Activated CD8-positive, alpha-beta T cell treated with anti-CD3 and anti-CD28 coated beads, Interleukin-2, amount 10 ng/mL, durations not matched to agents 7 days and 5 days (primary cell): ENCODE results near the gene CALHM3. TPM values are rescaled to one million over a fixed set of nuclear protein-coding genes. Genes with fewer than 3 reads are reported as not detected.

Experiments used
- ATAC-seq: fragments of 150-1000 bp; cut with Tn5 transposase; one replicate; pipeline ENCODE4 v1.10.0; 2021; ENCODE audit warnings: moderate library complexity
- CTCF ChIA-PET: fragments of 350-600 bp; sonication (Branson Sonifier 250); formaldehyde crosslinking; loops from one replicate; lab custom pipeline; 2021; ENCODE audit warnings: antibody characterized with exemption; lab: Charles Lee
- POLR2A ChIA-PET: fragments of 350-600 bp; sonication (Branson Sonifier 250); formaldehyde crosslinking; loops from one replicate; lab custom pipeline; 2021; ENCODE audit warnings: antibody characterized with exemption; lab: Charles Lee
- DNase-seq: peaks from one replicate; pipeline ENCODE4 v3.0.0-alpha.2; 2020
- H3K27ac Mint-ChIP-seq: one replicate; pipeline ENCODE4 v1.8.0; 2021; ENCODE audit warnings: mild to moderate bottlenecking, mixed read lengths
- H3K27me3 Mint-ChIP-seq: one replicate; pipeline ENCODE4 v1.8.0; 2021; ENCODE audit warnings: low read depth, mixed read lengths
- H3K36me3 Mint-ChIP-seq: one replicate; pipeline ENCODE4 v1.8.0; 2021; ENCODE audit warnings: low read depth, mixed read lengths
- H3K4me1 Mint-ChIP-seq: one replicate; pipeline ENCODE4 v1.8.0; 2021; ENCODE audit warnings: low read depth, mixed read lengths
- H3K4me3 Mint-ChIP-seq: one replicate; pipeline ENCODE4 v1.8.0; 2021; ENCODE audit warnings: mild to moderate bottlenecking, mixed read lengths
- H3K9me3 Mint-ChIP-seq: one replicate; pipeline ENCODE4 v1.8.0; 2022; ENCODE audit warnings: mixed read lengths; ENCODE audit not compliant: insufficient read depth
- total RNA-seq, 2 experiments: library from RNA; stranded (reverse); gene quantifications; one replicate each; pipeline ENCODE4 v1.2.3, GENCODE V29; 2021

The CALHM3 gene
- total RNA-seq, 2 experiments from 2014 or later, result 0.45 to 0.63 TPM

DNA sequence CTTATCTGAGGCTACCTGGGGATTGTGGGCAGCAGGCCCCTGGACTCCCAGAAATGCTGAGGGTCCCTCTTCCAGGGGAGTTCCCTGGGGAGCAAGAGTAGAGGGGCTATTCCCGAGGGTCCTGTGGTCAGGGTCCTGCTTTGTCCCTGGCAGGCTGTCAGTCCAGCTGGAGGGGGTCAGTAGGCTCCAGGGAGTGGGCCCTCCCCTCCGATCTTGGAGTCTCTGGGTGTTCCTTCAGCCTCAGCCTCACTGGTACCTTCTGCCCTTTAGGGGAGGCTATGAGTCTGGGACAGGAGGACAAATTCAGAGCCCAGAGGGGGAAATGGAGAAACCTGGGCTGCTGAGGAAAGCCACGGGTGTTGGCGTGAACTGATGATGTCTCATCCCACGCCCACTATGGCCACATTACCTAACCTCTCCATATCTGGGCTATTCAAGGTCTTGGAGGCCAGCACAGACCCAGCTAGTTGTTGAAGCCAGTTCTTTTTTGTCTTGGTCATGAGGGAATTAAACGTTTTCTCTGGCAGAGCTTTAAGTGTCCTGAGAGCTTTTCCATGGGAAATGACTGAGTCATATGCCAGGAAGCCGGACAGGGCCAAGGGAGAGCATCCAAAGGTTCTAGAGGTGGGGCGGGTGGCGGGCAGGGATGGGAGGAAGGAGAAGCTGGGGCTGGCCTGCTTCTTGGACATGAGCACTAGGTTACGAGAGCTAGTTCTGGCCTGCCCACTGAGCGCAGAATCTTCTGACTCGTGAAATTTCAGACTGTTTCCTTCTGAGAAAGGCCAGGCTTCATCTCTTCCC lies 33.1 kb downstream of the CALHM3 start:
- ATAC-seq (no peak), DNase-seq (no peak)
- Mint-ChIP-seq H3K36me3 (peaks cover 89% of the 10 kb centered on the region), H3K9me3 (no peaks in the 10 kb centered on the region), H3K27ac (peak overlapping the region; percentile 61), H3K4me1 (peaks cover 54% of the 10 kb centered on the region), H3K27me3 (no peaks in the 10 kb centered on the region), H3K4me3 (no peak overlapping the region)
- POLR2A ChIA-PET, result interaction anchor here (0.6 kb wide), 2 partner anchors 41 to 199 kb away, joined by 3 to 4 read pairs; no protein-coding TSS in a partner anchor
- CTCF ChIA-PET, result interaction anchor here (1.2 to 2.4 kb wide), 2 partner anchors 29 to 31 kb away, joined by 5 to 8 read pairs; no protein-coding TSS in a partner anchor

DNA sequence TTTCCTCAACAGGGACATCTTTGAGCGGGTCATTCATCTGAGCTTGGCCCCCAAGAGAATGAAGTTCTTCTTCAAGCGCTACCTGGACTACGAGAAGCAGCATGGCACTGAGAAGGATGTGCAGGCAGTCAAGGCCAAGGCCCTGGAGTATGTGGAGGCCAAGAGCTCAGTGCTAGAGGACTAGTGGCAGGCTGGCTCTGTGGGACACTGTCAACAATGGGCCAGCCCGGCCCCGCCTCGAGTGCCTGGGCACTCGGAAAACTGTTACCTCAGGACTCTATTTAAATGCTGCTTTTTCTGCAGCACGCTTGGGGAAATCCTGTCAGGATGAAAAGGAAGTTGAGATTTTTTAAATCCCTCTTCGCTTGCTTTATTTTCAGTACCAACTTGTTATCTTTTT lies 33.7 kb downstream of the CALHM3 start:
- no peaks in the 10 kb centered on the region for H3K27me3 Mint-ChIP-seq
- POLR2A ChIA-PET, result interaction anchor here (0.6 to 1.0 kb wide), 3 partner anchors 10 to 198 kb away, joined by 3 to 4 read pairs (median 3); no protein-coding TSS in a partner anchor
- H3K4me1 Mint-ChIP-seq, result peaks cover 48% of the 10 kb centered on the region
- DNase-seq (no peak), ATAC-seq (no peak)
- peaks cover 88% of the 10 kb centered on the region for H3K36me3 Mint-ChIP-seq
- no peak overlapping the region for H3K4me3 Mint-ChIP-seq
- peak overlapping the region; percentile 78 for H3K27ac Mint-ChIP-seq
- no peaks in the 10 kb centered on the region for H3K9me3 Mint-ChIP-seq
- CTCF ChIA-PET, result interaction anchor here (1.2 to 2.4 kb wide), 2 partner anchors 29 to 31 kb away, joined by 5 to 8 read pairs; no protein-coding TSS in a partner anchor

DNA sequence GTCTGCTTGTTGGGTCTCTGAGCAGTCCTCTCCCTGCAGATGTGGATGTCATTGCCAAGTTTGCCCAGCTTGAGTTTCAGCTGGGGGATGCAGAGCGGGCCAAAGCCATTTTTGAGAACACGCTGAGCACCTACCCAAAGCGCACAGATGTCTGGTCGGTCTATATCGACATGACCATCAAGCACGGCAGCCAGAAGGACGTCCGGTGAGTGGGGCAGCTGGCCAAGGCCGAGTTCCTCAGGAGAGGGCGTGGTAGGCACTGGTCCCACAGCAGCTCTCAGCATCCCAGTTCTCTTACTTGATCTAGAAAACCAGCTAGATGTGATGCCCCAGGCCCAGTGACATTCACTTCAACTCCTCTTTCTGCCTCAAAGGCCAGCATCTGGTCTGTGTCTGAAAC lies 34.6 kb downstream of the CALHM3 start:
- Mint-ChIP-seq H3K9me3 (no peaks in the 10 kb centered on the region), H3K27ac (peak overlapping the region; percentile 78), H3K27me3 (no peaks in the 10 kb centered on the region), H3K4me1 (peaks cover 39% of the 10 kb centered on the region), H3K4me3 (no peak overlapping the region), H3K36me3 (peaks cover 87% of the 10 kb centered on the region)
- POLR2A ChIA-PET, result interaction anchor here (0.8 to 1.0 kb wide), 2 partner anchors 9 to 11 kb away, joined by 3 read pairs; no protein-coding TSS in a partner anchor
- CTCF ChIA-PET, result interaction anchor here (2.4 kb wide), 1 partner anchor 32 kb away, joined by 8 read pairs; no protein-coding TSS in a partner anchor
- ATAC-seq (no peak), DNase-seq (no peak)

DNA sequence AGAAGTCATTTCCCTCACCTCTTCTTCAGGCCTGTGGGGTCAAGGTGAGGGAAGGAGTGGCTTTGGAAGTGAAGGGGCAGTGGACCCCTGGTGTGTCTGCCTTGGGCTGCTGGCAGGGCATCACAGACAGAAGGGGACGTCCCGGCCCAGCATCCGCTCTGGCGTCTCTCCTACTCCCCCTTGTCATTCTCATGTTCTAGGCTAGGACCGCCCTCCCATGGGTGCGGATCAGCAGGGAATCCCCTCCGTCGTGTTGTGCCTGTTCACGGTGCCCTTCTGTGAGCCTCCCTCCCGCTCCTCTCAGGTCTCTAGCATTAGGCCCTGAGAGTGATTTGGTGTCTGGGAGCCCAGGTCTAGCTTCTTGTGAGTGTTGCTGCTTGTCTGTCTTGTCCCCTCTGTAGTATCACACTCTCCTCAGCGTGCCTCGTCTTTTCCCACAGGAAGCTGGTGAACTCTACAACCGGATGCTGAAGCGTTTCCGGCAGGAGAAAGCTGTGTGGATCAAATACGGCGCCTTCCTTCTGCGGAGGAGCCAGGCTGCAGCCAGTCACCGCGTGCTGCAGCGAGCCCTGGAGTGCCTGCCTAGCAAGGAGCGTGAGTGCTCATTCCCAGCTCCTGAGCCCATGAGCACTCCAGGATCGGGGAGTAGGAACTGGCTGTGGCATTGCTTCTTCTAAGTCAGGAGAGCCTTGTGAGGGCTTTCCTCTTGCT lies 35.4 kb downstream of the CALHM3 start:
- no peak for DNase-seq

DNA sequence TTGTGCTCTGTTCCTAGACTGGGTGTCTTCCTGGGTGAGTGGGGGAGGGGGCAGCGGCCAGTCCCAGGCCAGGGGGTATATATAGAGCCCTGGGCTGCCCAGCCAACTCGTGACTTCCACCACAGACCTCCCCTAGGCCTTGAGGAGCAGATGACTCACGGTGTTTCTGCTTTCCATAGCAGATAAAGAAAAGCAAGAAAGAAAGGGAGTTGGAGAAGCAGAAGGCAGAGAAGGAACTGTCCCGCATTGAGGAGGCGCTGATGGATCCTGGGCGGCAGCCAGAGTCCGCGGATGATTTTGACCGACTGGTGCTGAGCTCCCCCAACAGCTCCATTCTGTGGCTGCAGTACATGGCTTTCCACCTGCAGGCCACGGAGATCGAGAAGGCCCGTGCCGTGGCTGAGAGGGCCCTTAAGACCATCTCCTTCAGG lies 37.0 kb downstream of the CALHM3 start:
- H3K36me3 Mint-ChIP-seq, result peaks cover 82% of the 10 kb centered on the region
- H3K27ac Mint-ChIP-seq, result peak overlapping the region; percentile 61

More for the DNA sequence above, 35.4 kb downstream of the CALHM3 start:
- peaks cover 31% of the 10 kb centered on the region for H3K4me1 Mint-ChIP-seq
- ATAC-seq, result no peak
- POLR2A ChIA-PET, result no interaction called here
- H3K36me3 Mint-ChIP-seq, result peaks cover 84% of the 10 kb centered on the region
- no peaks in the 10 kb centered on the region for H3K27me3 Mint-ChIP-seq
- no peaks in the 10 kb centered on the region for H3K9me3 Mint-ChIP-seq
- CTCF ChIA-PET, result interaction anchor here (1.3 to 2.4 kb wide), 3 partner anchors 28 to 41 kb away, joined by 3 to 8 read pairs (median 3); no protein-coding TSS in a partner anchor
- no peak overlapping the region for H3K4me3 Mint-ChIP-seq
- H3K27ac Mint-ChIP-seq, result peak overlapping the region; percentile 56

DNA sequence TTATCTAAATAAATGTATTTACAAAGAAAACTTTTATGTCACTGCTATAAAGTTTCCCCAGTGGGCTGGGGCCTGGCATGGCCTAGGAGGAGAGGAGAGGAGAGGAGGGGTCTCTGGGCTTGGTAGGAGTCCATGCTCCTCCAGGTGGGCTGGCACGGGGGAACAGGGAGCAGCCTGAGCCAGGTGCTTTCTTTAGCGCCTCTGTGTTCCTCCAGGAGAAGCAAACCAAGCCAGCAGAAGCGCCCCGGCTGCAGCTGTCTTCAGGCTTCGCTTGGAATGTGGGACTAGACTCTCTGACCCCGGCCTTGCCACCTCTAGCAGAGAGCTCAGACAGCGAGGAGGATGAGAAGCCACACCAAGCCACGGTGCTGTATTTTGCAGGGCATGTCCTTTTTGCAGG lies 37.4 kb downstream of the CALHM3 start:
- H3K9me3 Mint-ChIP-seq, result no peaks in the 10 kb centered on the region
- CTCF ChIA-PET, result interaction anchor here (0.8 to 1.2 kb wide), 3 partner anchors 15 to 41 kb away, joined by 3 read pairs; no protein-coding TSS in a partner anchor
- H3K36me3 Mint-ChIP-seq, result peaks cover 83% of the 10 kb centered on the region
- POLR2A ChIA-PET, result interaction anchor here (0.9 to 1.2 kb wide), 2 partner anchors 35 to 36 kb away, joined by 3 to 6 read pairs; no protein-coding TSS in a partner anchor
- DNase-seq (no peak), ATAC-seq (no peak)
- no peak overlapping the region for H3K27ac Mint-ChIP-seq
- no peak overlapping the region for H3K4me3 Mint-ChIP-seq
- H3K27me3 Mint-ChIP-seq, result no peaks in the 10 kb centered on the region
- peaks cover 19% of the 10 kb centered on the region for H3K4me1 Mint-ChIP-seq

More for the DNA sequence above, 37.0 kb downstream of the CALHM3 start:
- CTCF ChIA-PET, result interaction anchor here (0.8 to 1.6 kb wide), 4 partner anchors 15 to 41 kb away, joined by 3 read pairs; no protein-coding TSS in a partner anchor
- Mint-ChIP-seq H3K4me1 (peaks cover 18% of the 10 kb centered on the region), H3K27me3 (no peaks in the 10 kb centered on the region), H3K9me3 (no peaks in the 10 kb centered on the region), H3K4me3 (no peak overlapping the region)
- no peak for ATAC-seq
- POLR2A ChIA-PET, result interaction anchor here (0.9 to 1.2 kb wide), 2 partner anchors 34 to 35 kb away, joined by 3 to 6 read pairs; no protein-coding TSS in a partner anchor
- DNase-seq, result no peak

DNA sequence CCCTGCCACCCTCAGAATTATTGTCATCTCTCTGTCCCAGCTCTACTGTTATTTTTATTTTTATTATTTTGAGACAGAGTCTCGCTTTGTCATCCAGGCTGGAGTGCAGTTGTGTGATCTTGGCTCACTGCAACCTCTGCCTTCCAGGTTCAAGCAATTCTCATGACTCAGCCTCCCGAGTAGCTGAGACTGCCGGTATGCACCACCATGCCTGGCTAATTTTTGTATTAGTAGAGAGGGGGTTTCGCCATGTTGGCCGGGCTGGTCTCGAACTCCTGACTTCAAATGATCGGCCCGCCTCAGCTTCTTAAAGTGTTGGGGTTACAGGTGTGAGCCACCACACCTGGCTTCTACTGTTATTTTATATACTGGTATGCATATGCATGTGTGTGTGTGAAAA lies 37.8 kb downstream of the CALHM3 start:
- ChIA-PET POLR2A (no interaction called here), CTCF (no interaction called here)
- Mint-ChIP-seq H3K4me1 (peaks cover 19% of the 10 kb centered on the region), H3K36me3 (peaks cover 83% of the 10 kb centered on the region), H3K27ac (no peak overlapping the region), H3K9me3 (no peaks in the 10 kb centered on the region), H3K27me3 (no peaks in the 10 kb centered on the region), H3K4me3 (no peak overlapping the region)
- ATAC-seq (no peak), DNase-seq (no peak)

DNA sequence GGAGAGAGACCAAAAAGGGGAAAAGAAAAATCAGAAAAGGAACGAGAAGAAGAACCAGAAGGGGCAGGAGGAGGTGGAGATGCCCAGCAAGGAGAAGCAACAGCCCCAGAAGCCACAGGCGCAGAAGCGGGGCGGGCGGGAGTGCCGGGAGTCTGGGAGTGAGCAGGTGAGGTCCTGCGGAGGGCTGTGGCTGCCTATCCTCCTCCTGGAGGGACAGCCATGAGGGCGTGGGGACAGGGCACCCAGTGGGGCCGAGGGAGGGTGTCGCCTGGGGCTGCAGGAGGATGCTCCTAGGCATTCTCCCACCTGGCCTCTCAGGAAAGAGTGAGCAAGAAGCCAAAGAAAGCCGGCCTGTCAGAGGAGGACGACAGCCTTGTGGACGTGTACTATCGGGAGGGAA lies 38.6 kb downstream of the CALHM3 start:
- no peak overlapping the region for H3K4me3 Mint-ChIP-seq
- ATAC-seq (no peak), DNase-seq (no peak)
- peak overlapping the region; percentile 71 for H3K27ac Mint-ChIP-seq
- H3K36me3 Mint-ChIP-seq, result peaks cover 81% of the 10 kb centered on the region
- H3K4me1 Mint-ChIP-seq, result peaks cover 14% of the 10 kb centered on the region
- no peaks in the 10 kb centered on the region for H3K9me3 Mint-ChIP-seq
- no peaks in the 10 kb centered on the region for H3K27me3 Mint-ChIP-seq
- ChIA-PET POLR2A (no interaction called here), CTCF (no interaction called here)

DNA sequence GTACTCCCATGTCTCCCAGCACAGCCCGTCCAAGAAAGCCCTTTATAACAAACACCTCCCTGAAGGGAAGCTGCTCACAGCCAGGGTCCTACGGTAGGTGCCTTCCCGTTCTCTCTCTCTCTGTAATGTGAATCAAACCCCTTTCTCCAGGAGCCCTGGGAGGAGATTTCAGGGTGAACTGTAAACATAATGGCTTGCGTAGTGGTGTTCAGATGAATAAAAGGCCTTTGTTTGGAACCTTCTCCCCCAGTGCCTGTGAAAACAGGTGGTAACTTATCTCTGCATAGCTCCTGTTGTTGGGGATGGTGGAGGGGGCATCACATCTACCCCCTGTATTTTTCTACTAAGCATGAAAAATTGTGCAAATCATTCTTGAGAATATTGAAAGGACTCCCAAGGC lies 39.3 kb downstream of the CALHM3 start:
- Mint-ChIP-seq H3K27ac (no peak overlapping the region), H3K4me3 (no peak overlapping the region), H3K36me3 (peaks cover 78% of the 10 kb centered on the region), H3K9me3 (no peaks in the 10 kb centered on the region), H3K4me1 (peaks cover 13% of the 10 kb centered on the region), H3K27me3 (no peaks in the 10 kb centered on the region)
- CTCF ChIA-PET, result interaction anchor here (1.1 kb wide), 1 partner anchor 45 kb away, joined by 3 read pairs; no protein-coding TSS in a partner anchor
- ATAC-seq (no peak), DNase-seq (no peak)
- POLR2A ChIA-PET, result interaction anchor here (0.6 kb wide), 1 partner anchor 10 kb away, joined by 3 read pairs; no protein-coding TSS in a partner anchor

DNA sequence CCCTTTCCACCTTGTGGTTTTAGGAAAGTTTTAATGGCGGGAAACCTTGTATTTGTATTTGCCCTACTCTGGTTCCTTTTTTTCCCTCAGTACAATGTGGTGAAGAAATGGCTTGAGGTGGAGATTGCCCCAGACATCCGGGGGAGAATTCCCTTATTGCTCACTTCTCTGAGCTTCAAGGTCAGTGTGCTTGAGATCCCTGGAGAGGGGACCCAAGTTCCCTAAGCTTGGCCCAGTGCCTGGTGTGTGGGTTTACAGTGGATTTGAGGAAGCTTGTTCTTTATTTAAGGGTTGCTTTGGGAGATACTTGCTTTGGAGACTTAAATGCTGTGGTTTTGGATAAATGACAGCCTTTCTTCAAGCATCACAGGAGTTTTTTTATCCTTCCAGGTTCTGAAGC lies 45.2 kb downstream of the CALHM3 start:
- H3K4me3 Mint-ChIP-seq, result no peak overlapping the region
- no peaks in the 10 kb centered on the region for H3K9me3 Mint-ChIP-seq
- POLR2A ChIA-PET, result no interaction called here
- peaks cover 83% of the 10 kb centered on the region for H3K36me3 Mint-ChIP-seq
- no peak overlapping the region for H3K27ac Mint-ChIP-seq
- H3K4me1 Mint-ChIP-seq, result peaks cover 55% of the 10 kb centered on the region
- H3K27me3 Mint-ChIP-seq, result no peaks in the 10 kb centered on the region
- DNase-seq (no peak), ATAC-seq (no peak)
- CTCF ChIA-PET, result interaction anchor here (1.4 to 2.7 kb wide), 2 partner anchors 17 to 52 kb away, joined by 5 to 9 read pairs; no protein-coding TSS in a partner anchor

DNA sequence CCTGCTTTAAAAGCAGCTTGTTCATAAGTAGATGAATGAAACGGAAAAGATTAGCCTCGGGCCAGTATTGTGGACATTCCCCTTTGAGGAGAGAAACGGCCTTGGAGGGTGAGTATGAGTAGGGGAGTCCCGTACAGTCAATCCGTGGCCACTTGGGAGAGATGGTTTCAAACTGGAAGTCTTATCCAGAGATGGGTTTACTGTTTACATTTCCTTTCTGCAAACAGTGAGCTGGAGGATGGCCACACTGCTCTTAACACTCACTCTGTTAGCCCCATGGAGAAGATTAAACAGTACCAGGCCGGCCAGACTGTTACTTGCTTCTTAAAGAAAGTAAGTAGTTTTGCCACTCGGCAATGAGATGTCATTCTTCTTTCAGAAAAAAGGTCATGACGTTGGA lies 47.1 kb downstream of the CALHM3 start:
- no peak for DNase-seq
- ChIA-PET POLR2A (no interaction called here), CTCF (interaction anchor here (0.8 to 2.7 kb wide), 5 partner anchors 16 to 54 kb away, joined by 3 to 9 read pairs (median 3); no protein-coding TSS in a partner anchor)
- H3K27me3 Mint-ChIP-seq, result no peaks in the 10 kb centered on the region
- no peak overlapping the region for H3K4me3 Mint-ChIP-seq
- peaks cover 86% of the 10 kb centered on the region for H3K36me3 Mint-ChIP-seq
- H3K9me3 Mint-ChIP-seq, result no peaks in the 10 kb centered on the region
- H3K4me1 Mint-ChIP-seq, result peaks cover 73% of the 10 kb centered on the region
- H3K27ac Mint-ChIP-seq, result peak overlapping the region; percentile 30
- ATAC-seq, result no peak
